ENCODE measurements around the gene TP53INP2.

DNA sequence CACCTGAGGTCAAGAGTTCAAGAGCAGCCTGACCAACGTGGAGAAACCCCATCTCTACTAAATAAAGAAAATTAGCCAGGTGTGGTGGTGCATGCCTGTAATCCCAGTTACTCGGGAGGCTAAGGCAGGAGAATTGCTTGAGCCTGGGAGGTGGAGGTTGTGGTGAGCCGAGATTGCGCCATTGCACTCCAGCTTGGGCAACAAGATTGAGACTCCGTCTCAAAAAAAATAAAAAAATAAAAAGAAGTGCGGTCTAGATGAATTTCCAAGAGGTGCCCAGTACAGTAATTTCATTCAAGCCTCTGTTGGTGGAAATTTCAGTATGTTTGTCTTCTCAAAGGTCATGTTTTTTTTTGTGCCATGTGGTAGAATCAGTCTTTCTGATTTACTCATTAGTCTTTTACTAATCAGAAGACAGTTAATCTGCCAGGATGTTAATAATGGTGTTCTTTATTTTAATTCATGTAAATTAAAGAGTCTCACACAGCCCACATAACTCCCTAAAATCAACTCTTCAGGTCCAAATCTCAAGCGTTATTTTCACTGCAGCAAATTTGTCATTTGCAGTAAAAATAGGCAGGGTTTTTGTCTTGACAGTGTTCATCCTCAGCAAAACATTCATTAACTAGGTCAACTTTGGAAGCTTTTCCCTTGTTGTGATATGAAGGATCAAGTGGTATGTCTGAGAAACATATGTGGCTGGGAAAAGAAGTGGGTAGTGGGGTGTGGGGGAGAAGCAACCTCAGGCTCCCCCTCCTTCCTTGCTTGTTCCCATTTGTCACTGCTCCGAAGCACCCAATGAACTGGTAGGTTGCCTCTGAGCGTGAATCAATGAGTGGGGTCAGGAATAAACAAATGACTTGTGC lies 13.3 kb downstream of the TP53INP2 start:
- TF ChIP-seq, protein P1, sequence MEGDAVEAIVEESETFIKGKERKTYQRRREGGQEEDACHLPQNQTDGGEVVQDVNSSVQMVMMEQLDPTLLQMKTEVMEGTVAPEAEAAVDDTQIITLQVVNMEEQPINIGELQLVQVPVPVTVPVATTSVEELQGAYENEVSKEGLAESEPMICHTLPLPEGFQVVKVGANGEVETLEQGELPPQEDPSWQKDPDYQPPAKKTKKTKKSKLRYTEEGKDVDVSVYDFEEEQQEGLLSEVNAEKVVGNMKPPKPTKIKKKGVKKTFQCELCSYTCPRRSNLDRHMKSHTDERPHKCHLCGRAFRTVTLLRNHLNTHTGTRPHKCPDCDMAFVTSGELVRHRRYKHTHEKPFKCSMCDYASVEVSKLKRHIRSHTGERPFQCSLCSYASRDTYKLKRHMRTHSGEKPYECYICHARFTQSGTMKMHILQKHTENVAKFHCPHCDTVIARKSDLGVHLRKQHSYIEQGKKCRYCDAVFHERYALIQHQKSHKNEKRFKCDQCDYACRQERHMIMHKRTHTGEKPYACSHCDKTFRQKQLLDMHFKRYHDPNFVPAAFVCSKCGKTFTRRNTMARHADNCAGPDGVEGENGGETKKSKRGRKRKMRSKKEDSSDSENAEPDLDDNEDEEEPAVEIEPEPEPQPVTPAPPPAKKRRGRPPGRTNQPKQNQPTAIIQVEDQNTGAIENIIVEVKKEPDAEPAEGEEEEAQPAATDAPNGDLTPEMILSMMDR (IDR thresholded peaks at IDR 0.05) = no peak
- TF ChIP-seq POLR2A (IDR thresholded peaks at IDR 0.05) = no peak
